Measurements from ENCODE around the gene IDNK.

DNA sequence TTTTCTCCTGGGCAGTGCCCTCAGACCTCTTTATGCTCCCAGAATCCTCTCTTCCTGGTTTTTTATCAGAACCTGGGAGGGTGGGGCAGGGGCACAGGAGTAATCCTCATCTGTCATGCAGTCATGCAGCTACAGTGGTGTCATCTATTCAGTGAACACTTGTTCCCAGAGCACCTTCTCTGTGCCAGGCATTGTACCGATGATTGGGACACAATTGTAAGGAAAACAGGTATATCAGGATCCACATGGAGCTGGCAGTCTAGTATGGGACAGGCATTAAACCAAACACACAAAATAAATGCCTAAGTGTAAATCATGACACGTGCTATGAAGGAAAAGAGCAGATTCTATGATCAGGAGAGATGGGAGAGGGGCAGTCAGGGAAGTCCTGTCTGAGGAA, 21.5 kb upstream of the IDNK start:
- TF ChIP-seq SP1 (IDR thresholded peaks at IDR 0.05) (no peak), ELF4 (IDR thresholded peaks at IDR 0.05) (no peak), FOXM1 (IDR thresholded peaks at IDR 0.05; ENCODE audit: borderline replicate concordance) (no peak), FOXK2 (IDR thresholded peaks at IDR 0.05) (no peak), HDGF (IDR thresholded peaks at IDR 0.05; ENCODE audit: borderline replicate concordance) (no peak), TARDBP (IDR thresholded peaks at IDR 0.05) (no peak), ZNF384 (IDR thresholded peaks at IDR 0.05) (no peak), ARNT (IDR thresholded peaks at IDR 0.05) (no peak), FOXA1 (IDR thresholded peaks at IDR 0.05) (no peak), LEF1 (IDR thresholded peaks at IDR 0.05; ENCODE audit: borderline replicate concordance) (no peak), CTBP1 (IDR thresholded peaks at IDR 0.05; ENCODE audit: borderline replicate concordance) (no peak), NFRKB (IDR thresholded peaks at IDR 0.05) (no peak)
- TF ChIP-seq, protein P1, sequence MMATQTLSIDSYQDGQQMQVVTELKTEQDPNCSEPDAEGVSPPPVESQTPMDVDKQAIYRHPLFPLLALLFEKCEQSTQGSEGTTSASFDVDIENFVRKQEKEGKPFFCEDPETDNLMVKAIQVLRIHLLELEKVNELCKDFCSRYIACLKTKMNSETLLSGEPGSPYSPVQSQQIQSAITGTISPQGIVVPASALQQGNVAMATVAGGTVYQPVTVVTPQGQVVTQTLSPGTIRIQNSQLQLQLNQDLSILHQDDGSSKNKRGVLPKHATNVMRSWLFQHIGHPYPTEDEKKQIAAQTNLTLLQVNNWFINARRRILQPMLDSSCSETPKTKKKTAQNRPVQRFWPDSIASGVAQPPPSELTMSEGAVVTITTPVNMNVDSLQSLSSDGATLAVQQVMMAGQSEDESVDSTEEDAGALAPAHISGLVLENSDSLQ (IDR thresholded peaks at IDR 0.05), result no peak
